HK-2 (cell line): ENCODE measurements around the gene PCDHGC3.
A peak's percentile ranks its signal among the peaks of the same experiment; 100 is the strongest.

Experiments
- DNase-seq: peaks from one replicate; pipeline ENCODE4 v3.0.0-alpha.2; 2018; ENCODE audit not compliant: unreplicated experiment

The PCDHGC3 gene

DNA sequence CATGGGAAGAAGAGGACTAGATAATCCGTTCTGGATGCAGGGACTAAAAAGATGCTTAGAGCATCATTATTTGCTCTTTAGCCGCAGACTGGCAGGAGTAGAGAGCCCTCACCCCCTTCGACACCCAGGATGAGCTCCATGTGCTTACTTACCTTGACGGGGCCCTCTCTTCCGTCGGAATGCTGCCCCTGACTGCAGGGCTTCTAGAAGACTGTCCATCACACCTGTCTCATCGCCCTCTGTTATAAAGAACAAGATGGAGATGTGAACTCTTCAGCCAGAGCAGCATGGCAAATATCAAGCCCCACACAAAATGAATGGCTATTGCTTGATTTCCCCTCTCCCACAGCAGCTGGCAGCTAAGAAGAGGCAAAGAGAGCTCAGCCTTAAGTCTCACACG, 48.2 kb downstream of the PCDHGC3 start:
- no peak for DNase-seq

DNA sequence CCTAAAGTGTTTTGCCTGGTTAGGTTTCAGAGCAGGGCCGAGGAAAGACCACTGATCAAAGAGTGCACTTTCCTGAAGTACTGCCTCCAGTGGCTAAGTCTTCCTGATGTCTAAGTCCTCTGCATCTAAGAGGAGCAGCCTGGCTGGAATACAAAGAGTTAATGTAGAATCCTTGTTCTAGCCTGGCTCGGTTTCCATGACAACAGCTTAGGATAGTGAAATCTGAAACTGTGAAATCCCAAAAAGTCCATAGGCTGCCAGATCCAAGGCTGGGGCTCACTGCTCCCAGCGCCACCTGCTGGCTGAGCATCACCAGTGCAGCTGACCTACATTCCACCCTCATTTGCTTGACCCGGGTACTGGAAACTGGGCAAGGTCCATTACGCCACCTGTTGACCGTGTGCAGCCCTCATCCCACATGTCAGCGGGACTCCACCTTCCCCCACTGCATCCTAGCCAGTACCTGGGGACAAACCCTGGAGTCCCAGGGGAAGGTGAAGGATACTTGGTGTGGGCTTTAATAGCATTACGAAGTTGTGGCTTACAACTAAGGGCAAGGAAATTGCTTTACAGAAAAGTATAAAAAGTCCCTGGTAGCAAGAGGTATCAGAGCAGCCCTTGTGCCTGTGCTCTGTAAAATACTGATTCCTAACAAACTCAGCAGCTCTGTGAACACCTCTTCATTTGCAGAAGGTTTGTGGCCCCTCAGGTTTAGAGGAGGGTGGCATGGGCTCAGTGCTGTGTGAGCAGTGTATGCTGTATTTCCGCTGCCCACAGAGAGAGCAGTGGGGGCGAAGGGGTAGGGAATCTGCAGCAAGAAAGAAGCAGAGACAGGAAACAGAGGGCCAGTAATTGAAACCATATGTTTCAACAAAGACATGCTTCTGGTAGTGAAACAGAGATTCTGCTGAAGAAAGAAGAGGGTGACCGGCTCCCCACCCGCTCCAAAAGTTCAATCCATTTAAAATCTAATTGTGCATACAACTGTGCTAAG, 49.1 kb downstream of the PCDHGC3 start:
- DNase-seq, result peak; percentile 85

DNA sequence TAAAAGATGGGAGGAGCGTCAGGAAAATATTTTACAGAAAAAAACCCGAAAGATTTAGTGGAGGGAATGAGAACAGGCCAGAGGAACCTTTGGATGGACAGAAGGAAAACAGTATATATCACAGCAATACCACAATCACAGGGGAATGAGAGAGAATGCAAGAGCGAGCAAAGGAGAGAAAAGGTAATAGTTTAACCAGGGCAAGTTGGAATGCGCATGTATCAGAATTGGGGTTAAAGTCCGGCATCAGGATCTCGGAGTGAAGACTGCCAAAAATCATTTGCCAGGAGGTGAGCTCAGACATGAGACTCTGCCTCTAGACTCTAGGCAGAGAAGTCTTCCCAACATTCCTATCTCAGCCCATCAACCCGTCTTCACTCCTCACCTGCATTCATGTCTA, 49.9 kb downstream of the PCDHGC3 start:
- DNase-seq, result no peak

DNA sequence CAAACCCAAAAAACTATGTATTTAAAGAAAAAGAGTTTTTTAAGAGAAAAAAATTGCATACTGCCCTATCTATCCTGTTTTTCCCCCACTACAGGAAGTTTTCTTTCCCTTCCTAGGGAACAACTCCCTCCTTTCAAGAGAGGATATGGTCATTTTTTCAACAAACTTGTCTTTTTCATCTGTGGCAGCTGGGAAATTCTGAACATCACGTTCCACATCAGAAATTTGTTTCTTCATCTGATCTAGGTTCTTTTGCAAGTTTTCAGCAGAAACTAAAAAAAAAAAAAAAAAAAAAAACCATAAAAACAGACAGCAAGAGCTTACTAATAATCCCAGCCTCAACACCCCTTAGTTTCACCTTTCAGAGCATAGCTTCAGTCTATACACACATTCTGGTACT, 51.7 kb downstream of the PCDHGC3 start:
- DNase-seq, result no peak
